KOPT-K1 (cell line): ENCODE measurements around the gene TRDMT1.

Experiments
- H3K27ac ChIP-seq: fragments of 200-600 bp; sonication (generic); 2 replicates; pipeline ENCODE4 v1.5.1; 2016; ENCODE audit warnings: antibody characterized with exemption, mild to moderate bottlenecking, low read depth, low read length; ENCODE audit not compliant: poor library complexity, severe bottlenecking
- H3K36me3 ChIP-seq: fragments of 200-600 bp; sonication (generic); 2 replicates; pipeline ENCODE4 v1.5.1; 2017; ENCODE audit warnings: antibody characterized with exemption, mild to moderate bottlenecking, low read length, moderate library complexity; ENCODE audit not compliant: insufficient read depth
- H3K9me3 ChIP-seq: fragments of 200-600 bp; sonication (generic); 2 replicates; pipeline ENCODE4 v1.5.1; 2017; ENCODE audit warnings: antibody characterized with exemption, low read length, mild to moderate bottlenecking; ENCODE audit not compliant: insufficient read depth, poor library complexity, severe bottlenecking

TRDMT1 gene

GRCh38 chr10:17147884-17148489 is 53.5 kb downstream of the TRDMT1 start:
- Histone ChIP-seq H3K9me3 (no peaks in the 10 kb centered on the region), H3K36me3 (no peaks in the 10 kb centered on the region), H3K27ac (no peak overlapping the region)

GRCh38 chr10:17146892-17147291 is 54.6 kb downstream of the TRDMT1 start:
- no peak overlapping the region for H3K27ac ChIP-seq
- H3K9me3 ChIP-seq, result no peaks in the 10 kb centered on the region
- H3K36me3 ChIP-seq, result no peaks in the 10 kb centered on the region

- H3K27ac ChIP-seq, result no peak overlapping the region
- H3K36me3 ChIP-seq, result no peaks in the 10 kb centered on the region
- no peaks in the 10 kb centered on the region for H3K9me3 ChIP-seq
These were observed 56.2 kb downstream of the TRDMT1 start for GRCh38 chr10:17145239-17145638.

GRCh38 chr10:17144757-17145156 is 56.7 kb downstream of the TRDMT1 start:
- H3K9me3 ChIP-seq, result no peaks in the 10 kb centered on the region
- no peak overlapping the region for H3K27ac ChIP-seq

GRCh38 chr10:17144032-17144431 is 57.4 kb downstream of the TRDMT1 start:
- H3K27ac ChIP-seq, result no peak overlapping the region
- H3K36me3 ChIP-seq, result no peaks in the 10 kb centered on the region
- no peaks in the 10 kb centered on the region for H3K9me3 ChIP-seq

More at GRCh38 chr10:17144757-17145156, 56.7 kb downstream of the TRDMT1 start:
- no peaks in the 10 kb centered on the region for H3K36me3 ChIP-seq

- H3K27ac ChIP-seq, result no peak overlapping the region
- no peaks in the 10 kb centered on the region for H3K36me3 ChIP-seq
These were observed 58.3 kb downstream of the TRDMT1 start for GRCh38 chr10:17143055-17143690.

GRCh38 chr10:17141504-17142229 is 59.8 kb downstream of the TRDMT1 start:
- Histone ChIP-seq H3K9me3 (no peaks in the 10 kb centered on the region), H3K27ac (no peak overlapping the region), H3K36me3 (no peaks in the 10 kb centered on the region)

More at GRCh38 chr10:17143055-17143690, 58.3 kb downstream of the TRDMT1 start:
- no peaks in the 10 kb centered on the region for H3K9me3 ChIP-seq

- no peaks in the 10 kb centered on the region for H3K9me3 ChIP-seq
- no peak overlapping the region for H3K27ac ChIP-seq
- no peaks in the 10 kb centered on the region for H3K36me3 ChIP-seq
These were observed 61.1 kb downstream of the TRDMT1 start for GRCh38 chr10:17140386-17140761.

- no peak overlapping the region for H3K27ac ChIP-seq
These were observed 62.9 kb downstream of the TRDMT1 start for GRCh38 chr10:17138460-17139042.

GRCh38 chr10:17134737-17135260 is 66.7 kb downstream of the TRDMT1 start:
- H3K36me3 ChIP-seq, result no peaks in the 10 kb centered on the region
- H3K9me3 ChIP-seq, result no peaks in the 10 kb centered on the region
- H3K27ac ChIP-seq, result no peak overlapping the region

More at GRCh38 chr10:17138460-17139042, 62.9 kb downstream of the TRDMT1 start:
- Histone ChIP-seq H3K9me3 (no peaks in the 10 kb centered on the region), H3K36me3 (no peaks in the 10 kb centered on the region)

- H3K36me3 ChIP-seq, result no peaks in the 10 kb centered on the region
- H3K9me3 ChIP-seq, result no peaks in the 10 kb centered on the region
- no peak overlapping the region for H3K27ac ChIP-seq
These were observed 67.2 kb downstream of the TRDMT1 start for GRCh38 chr10:17134282-17134681.

GRCh38 chr10:17129741-17130140 is 71.7 kb downstream of the TRDMT1 start, which contains the start of gene CUBN:
Gene CUBN (minus strand): TSS chr10:17129811. CDS start chr10:17129765, 46 bp downstream.
- Histone ChIP-seq H3K36me3 (no peaks in the 10 kb centered on the region), H3K9me3 (no peaks in the 10 kb centered on the region), H3K27ac (no peak within 1 kb of the TSS)

GRCh38 chr10:17128261-17128660 is 73.2 kb downstream of the TRDMT1 start:
- no peaks in the 10 kb centered on the region for H3K36me3 ChIP-seq
- H3K27ac ChIP-seq, result no peak overlapping the region
- H3K9me3 ChIP-seq, result no peaks in the 10 kb centered on the region

- Histone ChIP-seq H3K9me3 (no peaks in the 10 kb centered on the region), H3K36me3 (no peaks in the 10 kb centered on the region), H3K27ac (no peak overlapping the region)
These were observed 75.1 kb downstream of the TRDMT1 start for GRCh38 chr10:17126327-17126726.
